NCI-H2081 treated with DMSO at 0.1 percent for 48 hours (cell line): ENCODE results near the gene NFKBIE.
"Not testable (repeated sequence)": the region's sequence is repeated elsewhere in the genome, so short reads cannot be mapped to it uniquely, and the experiment has no call there.

Experiments
- DNase-seq: peaks from one replicate; lab custom pipeline; 2025; lab: John Stamatoyannopoulos, UW

NFKBIE gene

DNA sequence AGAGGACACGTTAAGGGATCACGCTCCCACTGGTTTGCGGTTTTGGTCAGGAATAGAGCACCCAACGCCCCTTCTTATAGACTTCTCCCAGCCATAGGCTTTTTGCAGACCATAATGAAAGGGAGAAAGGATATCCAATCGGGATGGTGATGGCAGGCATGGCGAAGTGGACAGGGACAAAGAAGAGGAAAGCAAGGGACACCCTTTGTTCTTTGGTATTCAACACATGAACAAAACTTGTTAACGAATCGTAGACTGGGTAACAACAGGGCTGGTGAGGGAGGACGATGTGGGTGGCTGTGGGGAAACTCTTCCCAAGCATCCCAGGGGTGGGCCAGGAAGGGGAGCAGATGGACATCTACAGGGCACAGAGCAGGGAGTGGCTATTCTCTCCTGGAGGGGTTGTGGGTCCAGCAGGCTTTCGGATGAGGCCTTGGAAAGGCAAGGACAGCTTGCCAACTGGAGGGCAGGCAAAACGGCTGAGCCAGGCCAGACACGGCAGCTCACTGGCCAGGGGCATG, 19.9 kb downstream of the NFKBIE start:
- no peak for DNase-seq

DNA sequence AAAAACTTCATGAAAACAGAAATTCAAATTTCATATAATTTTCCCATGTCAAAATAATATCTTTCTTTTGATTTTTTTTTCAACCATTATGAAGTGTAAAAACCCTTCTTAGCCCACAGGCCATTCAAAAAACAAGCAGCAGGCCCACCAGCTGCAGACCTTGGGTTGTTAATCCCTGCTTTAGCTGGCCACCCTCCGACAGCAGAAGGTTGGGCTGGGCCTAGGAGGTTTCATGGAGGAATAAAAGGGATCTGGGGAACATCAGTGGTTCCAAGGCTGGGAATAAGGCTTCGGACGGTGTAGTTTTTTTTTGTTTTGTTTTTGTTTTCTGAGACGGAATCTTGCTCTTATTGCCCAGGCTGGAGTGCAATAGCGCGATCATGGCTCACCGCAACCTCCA, 22.0 kb downstream of the NFKBIE start:
- no peak for DNase-seq

DNA sequence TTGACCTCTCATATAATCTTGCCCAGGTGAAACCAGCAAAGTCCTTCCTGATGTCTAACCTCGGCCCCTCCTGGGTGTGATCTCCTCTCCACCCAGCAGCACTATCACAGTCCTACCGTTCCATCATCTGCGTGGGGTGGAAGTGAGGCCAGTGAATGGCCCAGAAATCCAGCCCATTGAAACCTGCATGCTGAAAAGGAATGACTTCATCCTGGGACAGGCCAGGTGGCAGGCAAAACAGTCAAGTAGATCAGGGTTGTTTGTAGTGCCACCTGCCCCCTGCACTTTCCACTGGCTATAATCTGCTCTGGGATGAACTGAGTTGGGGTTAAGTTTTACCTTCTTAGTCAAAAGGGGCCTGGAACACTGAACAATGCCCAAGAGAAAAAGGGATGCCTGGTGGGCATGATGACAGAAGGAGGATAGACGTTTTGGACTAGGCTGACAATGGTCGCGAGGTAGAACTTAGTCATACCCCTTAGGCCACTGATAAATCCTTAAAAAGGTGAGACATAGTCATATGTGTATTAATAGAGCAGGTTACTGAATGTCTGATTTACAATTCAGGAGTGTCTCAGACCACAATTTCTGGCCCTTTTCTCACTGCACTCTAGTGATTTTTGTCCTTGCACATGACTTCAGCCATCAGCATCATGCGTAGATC, 26.5 kb downstream of the NFKBIE start:
- DNase-seq, result no peak

DNA sequence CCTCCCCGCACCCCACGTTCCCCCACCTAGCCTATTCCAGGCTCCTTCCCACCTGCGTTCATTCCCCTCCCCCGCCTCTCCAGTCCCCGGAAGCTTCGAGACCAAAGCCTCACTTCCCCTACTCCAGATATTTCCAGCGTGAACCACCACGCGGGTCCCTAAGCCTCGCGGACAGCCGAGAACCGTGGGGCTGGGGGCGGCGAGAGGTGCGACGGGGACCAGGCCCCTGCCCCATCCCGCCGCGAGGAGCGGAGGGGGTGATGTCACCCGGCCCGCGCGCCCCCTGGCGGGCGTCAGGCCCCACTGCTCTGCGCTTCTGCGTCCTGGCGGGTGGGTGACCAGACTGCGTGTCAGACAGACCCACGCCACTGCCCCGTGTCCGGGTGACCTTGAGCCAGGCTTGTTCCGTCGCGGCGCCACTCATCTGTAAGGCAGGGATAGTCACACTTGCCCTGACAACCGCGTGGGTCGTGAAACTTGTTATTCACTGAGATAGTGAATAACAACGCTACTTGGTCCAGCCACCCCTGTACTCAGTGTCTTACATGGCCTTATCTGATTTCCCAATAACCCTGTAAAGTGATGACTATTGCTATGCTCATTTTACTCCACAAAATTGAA, 27.4 kb downstream of the NFKBIE start:
- no peak for DNase-seq

DNA sequence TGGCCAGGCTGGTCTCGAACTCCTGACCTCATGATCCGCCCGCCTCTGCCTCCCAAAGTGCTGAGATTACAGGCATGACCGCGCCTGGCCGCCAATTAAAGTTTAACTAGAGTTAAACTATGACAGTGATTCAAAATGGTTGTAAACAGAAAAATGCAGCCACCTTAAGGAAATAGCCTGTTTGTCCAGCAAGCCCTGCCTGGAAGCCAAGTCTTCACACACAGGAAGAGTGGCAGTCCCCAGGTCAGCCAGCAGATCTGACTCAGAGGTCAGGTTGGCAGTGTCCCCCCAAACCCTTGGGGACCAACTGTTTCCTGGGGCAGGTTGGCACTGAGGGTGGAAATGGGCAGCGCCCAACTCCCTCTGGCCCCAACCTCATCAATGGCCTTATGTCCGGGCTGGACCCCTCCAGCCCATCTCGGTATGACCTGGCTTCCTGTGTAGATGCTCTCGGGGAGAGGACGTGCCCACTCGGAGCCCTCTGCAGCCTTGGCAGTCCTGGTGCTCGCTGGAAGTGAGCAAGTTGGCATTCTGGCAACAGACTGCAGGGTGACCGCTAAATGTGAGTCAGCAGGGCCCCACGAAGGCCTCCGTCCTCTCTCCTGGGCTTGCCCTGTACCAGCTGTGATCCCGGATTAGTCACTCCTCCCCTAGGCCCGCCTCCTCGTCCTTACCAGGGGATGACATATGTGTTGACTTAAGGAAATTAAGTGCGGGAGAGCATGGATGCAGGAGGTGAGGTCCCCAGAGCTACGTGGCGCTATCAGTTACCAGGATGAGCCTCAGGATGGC, 28.1 kb downstream of the NFKBIE start:
- peak; percentile 39 for DNase-seq

DNA sequence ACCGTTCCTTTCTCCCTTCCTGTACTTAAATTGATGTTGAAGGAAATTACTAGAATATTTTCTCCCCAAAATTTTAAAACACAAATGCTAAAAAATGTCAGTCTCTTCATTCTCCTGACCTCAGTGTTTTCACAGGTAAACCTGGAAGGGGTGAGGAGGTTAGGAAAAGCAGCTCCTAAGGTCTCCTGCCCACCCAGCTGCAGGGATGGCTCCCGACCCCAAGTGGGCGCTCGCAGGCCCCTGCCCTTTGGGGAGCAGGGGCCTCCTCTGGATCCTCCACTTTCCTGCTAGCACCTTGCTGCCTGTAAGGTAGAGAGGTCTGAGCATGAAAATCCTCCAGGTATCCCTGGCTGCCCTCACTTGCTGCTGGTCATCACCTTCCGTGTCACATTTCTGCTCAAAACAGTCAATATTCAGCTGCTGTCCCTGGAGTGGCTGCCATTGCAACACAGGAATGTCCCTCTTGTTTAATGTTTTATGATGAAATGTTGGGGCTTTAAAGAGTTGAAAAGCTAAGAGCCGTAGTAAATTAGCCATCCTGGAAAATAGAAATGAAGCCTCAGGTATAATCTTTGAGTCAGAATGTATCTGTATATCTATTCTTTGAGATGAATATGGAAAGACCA, 29.3 kb downstream of the NFKBIE start:
- DNase-seq, result no peak

DNA sequence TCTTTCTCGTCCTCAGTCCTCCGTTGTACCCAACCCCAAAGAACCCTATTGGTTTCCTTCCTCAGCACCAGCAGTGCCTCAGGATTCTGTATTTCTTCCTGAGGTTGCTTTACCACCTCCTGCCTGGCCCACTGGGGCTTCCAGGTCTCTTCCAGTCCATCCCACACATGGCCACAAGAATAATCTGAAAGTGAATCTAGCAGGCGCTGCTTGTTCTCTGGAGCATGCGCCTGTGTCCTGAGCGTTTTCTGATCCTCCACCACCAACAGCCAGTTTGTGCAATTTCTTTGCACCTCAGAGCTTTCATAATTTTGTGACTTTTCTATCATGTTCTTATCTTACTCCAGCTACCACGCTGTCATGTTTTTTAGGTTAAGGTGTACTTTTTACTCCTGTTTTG, 30.1 kb downstream of the NFKBIE start:
- DNase-seq, result no peak

DNA sequence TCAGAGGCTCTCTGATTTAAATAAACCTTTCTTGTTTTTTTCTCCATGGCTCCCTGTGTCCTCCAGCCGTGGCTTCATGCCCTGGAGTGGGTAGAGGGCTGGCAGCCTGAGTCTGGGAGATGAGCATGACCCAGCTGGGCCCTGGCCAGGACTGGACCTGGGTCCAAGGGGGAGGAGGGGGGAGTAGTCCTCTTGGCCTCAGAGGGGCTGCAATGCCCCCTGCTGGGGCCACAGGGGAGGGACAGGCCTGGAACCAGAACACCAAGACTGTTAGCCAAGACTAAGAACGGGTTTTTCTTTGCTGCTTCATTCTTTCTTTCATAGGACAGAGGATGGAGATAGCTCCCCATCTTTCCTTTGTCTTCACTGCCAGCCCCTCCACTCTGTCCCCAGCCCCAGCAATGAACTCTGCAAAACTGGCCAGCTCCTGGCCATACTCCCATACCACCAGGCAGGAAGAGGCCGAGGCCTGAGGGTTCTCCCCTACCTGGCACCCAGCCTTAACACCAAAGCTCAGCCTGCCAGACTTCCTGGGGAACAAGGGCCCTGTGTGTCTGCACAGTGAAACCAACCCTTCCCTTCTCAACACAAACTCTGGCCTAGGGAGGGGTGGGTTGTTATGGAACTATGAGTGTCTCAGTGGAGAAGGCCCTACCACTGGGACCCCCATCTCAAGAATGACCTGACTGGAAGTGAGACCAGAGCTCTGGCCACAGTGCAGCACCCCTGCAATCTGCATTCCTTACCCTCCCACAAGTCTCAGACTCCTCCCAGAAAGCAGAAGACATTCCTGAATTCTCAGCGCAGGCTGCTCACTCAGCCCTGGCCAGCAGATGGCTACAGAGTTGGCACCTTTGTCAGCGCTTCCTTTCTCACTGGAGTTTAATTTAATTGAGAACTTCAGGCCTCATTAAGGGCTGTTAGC, 31.0 kb downstream of the NFKBIE start:
- no peak for DNase-seq

DNA sequence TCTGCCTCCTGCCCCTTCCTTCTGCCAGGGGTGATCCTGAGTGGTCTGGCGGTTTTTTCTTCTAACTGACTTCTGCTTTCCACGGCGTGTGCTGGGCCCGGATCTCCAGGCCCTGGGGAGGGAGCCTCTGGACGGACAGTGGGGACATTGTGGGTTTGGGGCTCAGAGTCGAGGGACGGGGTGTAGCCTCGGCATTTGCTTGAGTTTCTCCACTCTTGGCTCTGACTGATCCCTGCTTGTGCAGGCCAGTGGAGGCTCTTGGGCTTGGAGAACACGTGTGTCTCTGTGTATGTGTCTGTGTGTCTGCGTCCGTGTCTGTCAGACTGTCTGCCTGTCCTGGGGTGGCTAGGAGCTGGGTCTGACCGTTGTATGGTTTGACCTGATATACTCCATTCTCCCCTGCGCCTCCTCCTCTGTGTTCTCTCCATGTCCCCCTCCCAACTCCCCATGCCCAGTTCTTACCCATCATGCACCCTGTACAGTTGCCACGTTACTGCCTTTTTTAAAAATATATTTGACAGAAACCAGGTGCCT, 31.7 kb downstream of the NFKBIE start:
- DNase-seq, result no peak

DNA sequence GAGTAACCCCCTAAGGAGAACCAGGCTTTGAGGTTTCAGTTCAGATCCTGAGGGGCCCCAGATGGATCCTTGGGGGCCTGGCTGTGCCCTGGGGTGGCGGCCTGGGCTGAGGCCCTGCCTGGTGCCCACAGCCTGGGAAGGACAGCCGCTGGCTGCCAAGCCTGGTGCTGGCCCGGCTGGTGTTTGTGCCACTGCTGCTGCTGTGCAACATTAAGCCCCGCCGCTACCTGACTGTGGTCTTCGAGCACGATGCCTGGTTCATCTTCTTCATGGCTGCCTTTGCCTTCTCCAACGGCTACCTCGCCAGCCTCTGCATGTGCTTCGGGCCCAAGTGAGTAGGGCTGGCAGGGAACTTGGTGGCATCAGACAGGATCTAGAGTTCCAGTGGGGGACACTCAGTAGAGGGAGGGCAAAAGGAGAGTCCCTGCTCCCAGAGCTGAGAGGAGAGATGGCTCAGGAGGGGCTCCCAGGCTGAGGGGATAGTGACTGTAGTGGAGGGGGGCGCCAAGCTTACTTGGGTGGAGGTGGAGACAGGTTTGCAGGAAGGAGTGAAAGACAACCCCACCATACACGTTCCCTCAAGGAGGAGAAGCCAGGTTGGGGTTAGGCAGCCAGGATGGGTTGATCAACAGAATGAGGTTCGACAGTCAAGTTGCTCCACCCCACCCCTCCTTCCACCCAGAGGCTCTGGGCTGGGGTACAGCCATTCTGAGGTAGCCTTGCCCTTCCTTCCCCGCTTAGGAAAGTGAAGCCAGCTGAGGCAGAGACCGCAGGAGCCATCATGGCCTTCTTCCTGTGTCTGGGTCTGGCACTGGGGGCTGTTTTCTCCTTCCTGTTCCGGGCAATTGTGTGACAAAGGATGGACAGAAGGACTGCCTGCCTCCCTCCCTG, 32.4 kb downstream of the NFKBIE start:
- no peak for DNase-seq

DNA sequence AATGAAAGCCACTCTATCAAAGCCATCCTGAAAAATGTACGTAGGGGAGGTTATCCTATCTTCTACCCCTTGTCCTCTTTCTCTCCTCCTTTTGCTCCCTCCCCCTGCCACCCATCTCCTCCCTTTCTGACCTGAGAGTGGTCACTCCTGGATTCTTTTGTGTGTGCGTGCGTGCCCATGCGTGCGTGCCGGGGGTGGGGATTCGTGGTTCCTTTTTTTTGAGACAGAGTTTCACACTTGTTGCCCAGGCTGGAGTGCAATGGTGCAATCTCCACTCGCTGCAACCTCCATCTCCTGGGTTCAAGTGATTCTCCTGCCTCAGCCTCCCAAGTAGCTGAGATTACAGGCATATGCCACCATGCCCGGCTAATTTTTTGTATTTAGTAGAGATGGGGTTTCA, 33.9 kb downstream of the NFKBIE start:
- not testable (repeated sequence) for DNase-seq

DNA sequence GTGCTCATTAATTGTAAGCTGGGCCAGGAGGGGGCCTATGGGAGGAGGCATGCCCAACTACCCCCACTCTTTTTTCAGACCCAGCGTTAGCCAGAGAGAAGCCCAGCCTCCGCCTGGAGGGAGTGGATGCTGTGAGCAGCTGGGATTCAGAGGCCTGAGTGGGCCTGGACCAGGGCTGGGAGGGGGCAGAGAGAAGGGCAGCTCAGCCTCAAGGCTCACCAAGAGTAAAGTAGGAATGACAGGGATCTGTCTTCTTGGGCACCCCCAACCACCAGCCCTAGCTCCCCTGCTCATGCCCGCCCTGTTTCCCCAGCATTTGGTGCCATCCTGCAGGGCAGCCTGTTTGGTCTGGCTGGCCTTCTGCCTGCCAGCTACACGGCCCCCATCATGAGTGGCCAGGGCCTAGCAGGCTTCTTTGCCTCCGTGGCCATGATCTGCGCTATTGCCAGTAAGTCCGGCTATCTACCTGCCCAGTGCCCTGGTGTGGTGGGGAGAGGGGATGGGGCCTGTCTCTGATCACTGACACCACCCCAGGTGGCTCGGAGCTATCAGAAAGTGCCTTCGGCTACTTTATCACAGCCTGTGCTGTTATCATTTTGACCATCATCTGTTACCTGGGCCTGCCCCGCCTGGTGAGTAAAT, 35.2 kb downstream of the NFKBIE start:
- DNase-seq, result no peak

DNA sequence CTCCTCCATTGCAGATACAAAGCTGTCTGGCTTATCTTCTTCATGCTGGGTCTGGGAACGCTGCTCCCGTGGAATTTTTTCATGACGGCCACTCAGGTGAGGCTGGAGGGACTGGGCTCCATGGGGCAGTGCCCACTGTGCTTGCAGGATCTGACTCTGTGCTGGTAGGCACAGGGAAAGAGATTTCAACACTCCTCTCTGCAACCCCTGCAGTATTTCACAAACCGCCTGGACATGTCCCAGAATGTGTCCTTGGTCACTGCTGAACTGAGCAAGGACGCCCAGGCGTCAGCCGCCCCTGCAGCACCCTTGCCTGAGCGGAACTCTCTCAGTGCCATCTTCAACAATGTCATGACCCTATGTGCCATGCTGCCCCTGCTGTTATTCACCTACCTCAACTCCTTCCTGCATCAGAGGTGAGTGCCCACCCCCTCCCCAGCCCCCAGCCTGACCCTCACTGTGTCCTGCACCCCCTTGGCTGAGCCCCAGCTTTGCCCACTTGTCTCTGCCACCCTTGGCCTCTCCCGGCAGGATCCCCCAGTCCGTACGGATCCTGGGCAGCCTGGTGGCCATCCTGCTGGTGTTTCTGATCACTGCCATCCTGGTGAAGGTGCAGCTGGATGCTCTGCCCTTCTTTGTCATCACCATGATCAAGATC, 35.8 kb downstream of the NFKBIE start:
- no peak for DNase-seq

DNA sequence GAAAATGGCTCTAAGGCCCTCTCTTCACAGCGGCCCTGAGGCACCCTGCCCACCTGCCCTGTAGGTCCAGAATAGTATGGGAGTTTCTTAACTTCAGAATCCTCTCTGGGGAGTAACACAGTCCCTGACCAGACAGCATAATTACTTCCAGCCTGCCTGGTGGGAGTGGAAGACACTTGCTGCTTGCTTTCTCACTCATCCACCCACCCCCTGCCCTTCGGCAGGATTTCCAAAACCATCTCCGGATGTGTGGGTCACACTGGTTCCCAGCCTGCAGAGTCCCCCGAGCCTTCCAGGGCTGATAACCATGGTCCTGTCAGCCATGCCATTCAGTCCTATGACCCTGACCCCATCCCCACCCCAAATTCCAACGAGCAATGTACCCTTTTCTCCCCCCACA, 36.5 kb downstream of the NFKBIE start:
- DNase-seq, result no peak

DNA sequence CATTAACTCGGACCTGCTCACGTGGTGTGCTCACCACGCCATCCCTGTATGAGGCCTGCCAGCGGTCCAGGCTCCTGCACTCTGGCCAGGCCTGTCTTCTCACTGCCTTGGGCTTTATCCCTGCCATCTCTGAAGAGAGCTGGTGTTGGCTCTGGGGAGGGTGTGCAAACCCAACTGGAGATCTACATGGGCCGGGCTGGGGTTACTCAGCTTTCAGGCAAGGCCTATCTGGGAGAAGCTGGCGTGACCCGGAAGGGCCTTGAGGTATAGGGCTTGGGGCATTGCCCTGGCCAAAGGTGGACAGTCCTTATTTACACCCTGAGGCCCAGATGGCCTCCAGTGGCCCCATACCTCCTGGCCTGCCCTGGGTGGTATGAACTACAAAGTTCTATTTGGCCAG, 36.9 kb downstream of the NFKBIE start:
- DNase-seq, result no peak

DNA sequence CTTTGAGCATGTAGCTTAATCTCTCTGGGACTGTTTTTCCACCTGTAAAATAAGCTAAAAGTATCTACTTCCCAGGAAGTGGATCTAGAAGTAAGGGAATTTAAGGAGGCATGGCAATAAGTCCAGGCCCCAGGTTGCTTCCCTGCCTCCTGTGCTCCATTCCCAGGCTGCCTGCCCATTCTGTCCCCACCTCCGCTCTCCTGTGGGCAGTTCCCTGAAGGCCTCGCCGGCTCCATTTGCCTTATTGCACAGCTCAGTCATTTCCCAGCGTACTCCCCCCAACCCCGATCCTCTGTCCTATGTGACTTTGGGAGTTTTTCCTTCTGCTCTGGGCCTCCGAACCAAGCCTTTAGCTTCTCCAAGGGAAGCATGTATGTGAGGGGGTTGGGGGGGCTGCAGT, 37.3 kb downstream of the NFKBIE start:
- no peak for DNase-seq

DNA sequence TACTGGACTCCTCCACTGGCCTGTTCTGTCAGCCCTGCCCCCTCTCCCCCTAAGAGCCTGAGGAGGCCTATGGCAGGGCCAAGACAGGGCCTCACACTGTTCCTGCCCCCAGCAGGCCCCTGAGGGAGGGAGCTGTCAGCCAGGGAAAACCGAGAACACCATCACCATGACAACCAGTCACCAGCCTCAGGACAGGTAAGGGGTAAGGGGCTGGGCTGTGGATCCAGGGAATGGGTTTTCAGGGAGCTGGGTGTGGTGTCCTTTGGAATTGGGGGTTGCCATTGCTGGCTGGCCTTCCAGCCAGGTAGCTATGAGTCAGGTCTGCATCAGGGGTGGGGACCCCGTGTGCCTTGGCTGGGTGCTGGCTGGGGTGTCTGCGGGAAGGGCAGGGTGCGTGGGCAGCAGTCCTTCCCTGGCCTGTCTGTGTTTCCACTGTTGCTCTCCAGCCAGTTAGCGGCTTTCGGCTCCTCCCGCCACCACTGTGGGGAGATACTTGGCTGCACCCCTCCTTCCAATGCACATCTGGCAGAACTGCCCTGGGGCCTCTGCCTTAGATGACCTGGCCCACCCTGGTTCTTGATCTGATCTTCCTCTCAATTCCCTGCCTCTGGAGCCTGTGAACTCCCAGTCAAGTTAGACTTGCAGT, 38.1 kb downstream of the NFKBIE start:
- no peak for DNase-seq

DNA sequence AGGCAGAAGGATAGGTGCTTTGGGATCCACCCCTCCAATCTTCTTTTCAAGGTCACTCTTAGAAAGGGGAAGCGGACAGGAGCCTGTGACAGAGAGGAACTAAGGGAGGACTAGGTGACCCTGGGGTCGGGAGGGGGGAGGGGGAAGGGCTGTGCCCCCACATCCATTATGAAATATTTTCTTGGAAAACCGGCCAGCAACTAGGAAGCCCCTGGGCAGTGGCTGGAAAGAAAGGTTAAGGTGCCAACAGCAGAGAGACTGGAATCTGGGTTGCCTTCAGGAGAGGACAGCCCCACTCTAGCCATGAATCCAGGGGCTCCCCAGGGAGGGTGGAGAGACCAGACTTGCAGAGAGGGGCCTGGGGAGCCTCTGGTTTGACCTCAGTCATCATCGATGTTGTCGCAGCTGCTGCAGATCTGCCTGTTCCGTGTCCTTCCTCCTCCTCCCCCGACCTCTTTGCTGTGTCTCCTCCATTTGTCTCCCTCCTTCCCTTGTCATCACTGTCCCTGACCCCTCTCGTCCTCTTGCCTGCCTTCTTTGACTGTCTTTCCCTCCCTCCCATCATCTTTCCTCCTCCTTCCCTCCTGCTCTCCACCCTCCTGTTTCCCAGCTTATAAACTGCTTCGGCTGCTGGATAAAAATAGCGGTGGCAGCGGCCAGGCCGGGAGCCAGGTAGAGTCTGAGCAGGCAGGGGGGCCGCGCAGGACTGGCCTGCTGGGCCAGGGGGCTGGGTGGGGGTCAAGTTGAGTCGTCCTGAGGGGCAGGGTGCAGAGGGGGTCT, 38.8 kb downstream of the NFKBIE start:
- no peak for DNase-seq
